Measurements from ENCODE around the gene C1orf159.

- TF ChIP-seq CTCF (IDR thresholded peaks at IDR 0.05; ENCODE audit: low read depth, low read length, missing input control): no peak
- TF ChIP-seq ATF3 (IDR thresholded peaks at IDR 0.05): no peak
- TF ChIP-seq SP1 (IDR thresholded peaks at IDR 0.05): no peak
- TF ChIP-seq JUND (IDR thresholded peaks at IDR 0.05): no peak
- TF ChIP-seq REST (IDR thresholded peaks at IDR 0.05): no peak
- TF ChIP-seq FOXA1 (IDR thresholded peaks at IDR 0.05): no peak
- TF ChIP-seq TAF1 (conservative IDR thresholded peaks at IDR 0.05): no peak
- TF ChIP-seq YY1 (IDR thresholded peaks at IDR 0.05): no peak
These were observed 41.2 kb downstream of the C1orf159 start for GRCh38 chr1:1074631-1075147.

Measured in liver (tissue), 3 donors.